SH-SY5Y (cell line): ENCODE results near the gene PPP4C.

ENCODE experiments used
- GATA2 ChIP-seq: IDR thresholded peaks from 2 replicates; pipeline ENCODE4 v1.6.1; 2011; ENCODE audit warnings: mild to moderate bottlenecking, low read depth, low read length
- GATA3 ChIP-seq: IDR thresholded peaks from 2 replicates; pipeline ENCODE4 v1.6.1; 2011; ENCODE audit warnings: low read depth, mild to moderate bottlenecking, low read length, moderate library complexity

PPP4C gene

GRCh38 chr16:30049871-30050270 is 25.9 kb upstream of the PPP4C start:
- TF ChIP-seq GATA2 (no peak), GATA3 (no peak)

GRCh38 chr16:30051518-30051917 is 24.3 kb upstream of the PPP4C start:
- TF ChIP-seq GATA2 (no peak), GATA3 (no peak)

GRCh38 chr16:30052671-30053372 is 23.0 kb upstream of the PPP4C start:
- no peak for TF ChIP-seq GATA2
- no peak for TF ChIP-seq GATA3

GRCh38 chr16:30053376-30054015 is 22.3 kb upstream of the PPP4C start:
- no peak for TF ChIP-seq GATA3
- no peak for TF ChIP-seq GATA2

GRCh38 chr16:30054451-30054850 is 21.3 kb upstream of the PPP4C start:
- no peak for TF ChIP-seq GATA2
- TF ChIP-seq GATA3: no peak

- TF ChIP-seq GATA2 (no peak), GATA3 (no peak)
These were observed 20.7 kb upstream of the PPP4C start for GRCh38 chr16:30054959-30055553.

GRCh38 chr16:30060346-30060745 is 15.4 kb upstream of the PPP4C start:
- no peak for TF ChIP-seq GATA2
- TF ChIP-seq GATA3: no peak

- no peak for TF ChIP-seq GATA3
- no peak for TF ChIP-seq GATA2
These were observed 14.8 kb upstream of the PPP4C start for GRCh38 chr16:30060836-30061554.

GRCh38 chr16:30063278-30063892 is 12.4 kb upstream of the PPP4C start:
- TF ChIP-seq GATA2 (no peak), GATA3 (no peak)

- no peak for TF ChIP-seq GATA2
- no peak for TF ChIP-seq GATA3
These were observed 11.7 kb upstream of the PPP4C start for GRCh38 chr16:30063893-30064728.

GRCh38 chr16:30064729-30065101 is 11.1 kb upstream of the PPP4C start:
- peak; percentile 25; the same call in 1 of the 2 replicates for TF ChIP-seq GATA2
- no peak for TF ChIP-seq GATA3

GRCh38 chr16:30065102-30065942 is 10.5 kb upstream of the PPP4C start, which contains the start of gene ALDOA:
Gene ALDOA (plus strand): TSS chr16:30065760. CDS start chr16:30066898, 1,138 bp downstream.
- TF ChIP-seq GATA2: no peak
- TF ChIP-seq GATA3: no peak

GRCh38 chr16:30065943-30066760 is 9.6 kb upstream of the PPP4C start:
- TF ChIP-seq GATA2 (no peak), GATA3 (no peak)
